HG03103 (cell line): ENCODE measurements around the gene DHRSX.
"Not testable (repeated sequence)": the region's sequence is repeated elsewhere in the genome, so short reads cannot be mapped to it uniquely, and the experiment has no call there.

Experiments
- ATAC-seq: cut with Tn5 transposase; IDR thresholded peaks from one replicate; pipeline ENCODE4 v1.9.1; 2021; ENCODE audit warnings: low read depth; ENCODE audit not compliant: unreplicated experiment

DHRSX gene

GRCh38 chrX:2231570-2232192 is 269.1 kb downstream of the DHRSX start:
- no peak for ATAC-seq

- no peak for ATAC-seq
Observed at GRCh38 chrX:2230457-2230856, 270.3 kb downstream of the DHRSX start.

DNA sequence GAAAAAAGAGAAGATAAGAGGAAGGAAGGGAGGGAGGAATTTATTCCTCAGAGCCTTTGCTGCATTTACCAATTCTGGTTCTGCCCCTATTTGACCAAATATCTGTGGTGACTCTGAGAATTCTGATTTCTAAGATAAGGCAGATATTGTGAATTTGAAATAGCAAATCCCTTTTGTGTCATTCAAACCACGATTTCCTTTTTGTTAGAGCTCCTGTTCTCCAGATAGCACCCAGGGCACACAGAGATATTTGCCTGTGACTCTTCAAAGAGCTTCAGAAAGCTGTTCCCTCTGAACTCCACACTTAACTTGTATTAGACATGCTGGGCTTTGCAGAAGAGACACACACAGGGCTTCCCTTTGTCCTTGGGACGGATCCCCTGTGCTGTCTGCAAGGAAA is 272.2 kb downstream of the DHRSX start:
- ATAC-seq, result no peak

DNA sequence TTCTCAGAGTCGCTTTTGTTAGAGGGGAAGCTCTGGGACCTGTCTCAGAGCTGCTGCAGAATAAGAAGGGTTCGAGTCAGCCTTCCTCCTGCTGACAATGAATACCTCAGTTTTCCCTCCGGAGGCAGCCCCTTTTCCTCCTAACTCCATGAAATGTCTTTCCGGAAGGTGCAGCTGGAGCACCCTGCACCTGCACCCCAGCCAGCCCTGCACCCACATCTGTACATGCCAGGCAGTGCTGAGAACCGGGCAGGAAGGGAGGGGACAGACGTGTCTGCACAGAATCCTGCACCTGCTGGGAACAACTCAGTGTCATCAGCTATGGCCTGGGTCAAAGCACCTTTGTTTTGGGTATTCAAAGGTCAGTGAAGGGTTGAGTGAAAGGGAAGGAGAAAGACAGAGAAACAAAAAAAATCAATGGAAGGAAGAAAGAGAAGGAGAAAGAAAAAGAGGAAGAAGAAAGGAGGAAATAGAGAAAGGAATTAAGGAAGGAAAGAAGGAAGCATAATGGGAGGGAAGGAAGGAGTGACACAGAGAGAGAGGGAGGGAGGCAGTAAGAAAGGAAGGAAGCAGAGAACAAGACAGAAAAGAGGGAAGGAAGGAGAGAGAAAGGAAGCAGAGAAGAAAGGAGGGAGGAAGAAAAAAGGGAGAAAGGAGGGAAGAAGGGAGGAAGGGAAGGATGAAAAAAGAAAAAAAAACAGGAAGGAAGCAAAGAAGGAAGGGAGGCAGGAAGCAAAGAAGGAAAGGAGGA is 273.7 kb downstream of the DHRSX start:
- ATAC-seq, result no peak

- ATAC-seq, result no peak
Observed at GRCh38 chrX:2226182-2226581, 274.6 kb downstream of the DHRSX start.

- no peak for ATAC-seq
Observed at GRCh38 chrX:2224597-2225235, 276.1 kb downstream of the DHRSX start.

DNA sequence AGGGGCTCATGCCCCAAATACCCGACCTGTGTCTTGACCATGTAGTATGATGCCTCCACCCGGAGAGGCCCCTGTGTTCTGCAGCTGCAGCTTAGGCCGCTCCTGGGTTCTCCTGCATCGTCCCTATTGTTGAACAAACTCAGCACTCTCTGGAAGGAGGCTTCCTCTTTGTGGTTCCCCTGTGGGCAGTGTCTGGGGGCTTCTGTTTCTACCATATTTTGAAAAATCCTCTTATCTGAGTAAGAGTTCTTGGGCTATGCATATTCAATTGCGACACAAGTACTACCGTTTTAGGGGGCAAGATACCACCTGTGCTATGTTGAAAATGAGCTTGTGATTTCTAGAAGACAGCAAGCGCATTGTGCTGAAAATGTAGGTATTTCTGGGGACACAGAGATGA is 276.6 kb downstream of the DHRSX start:
- ATAC-seq, result no peak

DNA sequence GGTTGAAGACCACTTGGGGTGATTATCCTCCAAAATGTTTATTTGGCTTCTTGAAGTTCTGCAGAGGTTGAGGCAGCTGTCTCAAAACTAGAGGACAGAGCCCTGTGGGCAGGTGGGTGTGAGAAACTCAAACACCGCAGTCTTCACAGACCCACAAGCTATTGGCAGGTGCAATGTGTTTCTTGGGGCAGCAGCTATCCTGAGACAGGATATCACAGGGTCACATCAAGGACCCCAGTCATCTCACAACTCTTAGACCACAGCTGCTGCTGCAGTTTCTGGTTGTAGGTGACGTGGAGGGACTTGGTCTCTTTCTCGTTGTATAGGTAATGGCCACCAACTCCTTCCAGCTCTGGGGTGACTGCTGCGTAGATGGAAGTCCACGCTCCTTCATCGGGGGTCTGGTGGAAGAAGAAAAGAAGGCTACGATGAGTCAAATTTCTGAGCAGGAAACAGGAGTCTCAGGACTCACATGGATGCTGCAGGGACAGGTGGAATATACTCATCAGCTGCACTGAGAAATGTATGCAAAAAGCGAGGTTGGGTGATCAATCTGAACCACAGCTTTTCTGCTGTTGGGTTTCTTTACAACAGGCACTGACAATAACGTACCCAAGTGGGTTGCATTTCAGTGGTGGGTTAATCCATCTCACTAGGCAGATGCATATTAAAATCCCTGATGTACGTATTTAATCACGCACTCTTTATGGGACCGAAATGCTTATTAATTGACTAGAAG is 279.8 kb downstream of the DHRSX start:
- no peak for ATAC-seq

DNA sequence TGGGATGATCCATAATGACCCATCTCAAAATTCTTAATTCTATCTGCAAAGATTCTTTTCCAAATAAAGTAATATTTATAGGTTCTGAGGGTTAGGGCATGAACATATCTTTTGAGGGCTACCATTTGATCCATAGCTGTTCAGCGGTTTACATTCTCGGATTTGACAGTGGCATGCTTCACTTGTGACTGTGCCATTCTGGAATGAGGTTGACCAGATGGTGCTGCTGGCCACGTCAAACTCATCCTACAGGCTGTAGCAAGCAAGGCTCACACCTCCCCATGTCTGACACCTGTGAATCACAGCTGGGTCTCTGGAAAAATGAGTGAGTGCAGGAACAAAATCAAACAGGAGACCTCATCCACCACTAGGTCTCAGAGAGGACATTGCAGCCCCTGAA is 280.5 kb downstream of the DHRSX start:
- no peak for ATAC-seq

DNA sequence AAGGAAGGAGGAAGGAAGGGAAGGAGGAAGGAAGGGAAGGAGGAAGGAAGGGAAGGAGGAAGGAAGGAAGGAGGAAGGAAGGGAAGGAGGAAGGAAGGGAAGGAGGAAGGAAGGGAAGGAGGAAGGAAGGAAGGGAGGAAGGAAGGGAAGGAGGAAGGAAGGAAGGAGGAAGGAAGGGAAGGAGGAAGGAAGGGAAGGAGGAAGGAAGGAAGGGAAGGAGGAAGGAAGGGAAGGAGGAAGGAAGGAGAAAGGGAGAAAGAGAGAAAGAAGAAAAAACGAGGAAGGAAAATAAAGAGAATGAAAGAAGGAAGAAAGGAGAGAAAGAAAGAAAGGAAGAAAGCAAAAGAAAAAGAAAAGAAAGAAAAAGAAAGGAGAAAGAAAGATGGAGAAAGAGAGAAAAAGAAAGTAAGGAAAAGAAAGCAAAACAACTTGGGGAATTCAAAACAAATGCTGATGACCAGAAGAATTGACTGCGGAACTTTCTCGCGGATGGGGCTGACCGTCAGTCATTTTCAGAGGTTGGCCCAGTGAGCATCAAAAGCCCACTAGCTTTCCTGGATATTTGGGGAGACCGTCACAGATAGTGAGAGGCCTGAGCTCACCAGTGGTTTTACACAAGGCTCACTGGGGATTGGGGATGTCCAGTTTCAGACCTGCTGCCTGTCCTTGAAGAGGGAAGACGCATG is 286.5 kb downstream of the DHRSX start:
- not testable (repeated sequence) for ATAC-seq

- not testable (repeated sequence) for ATAC-seq
Observed at GRCh38 chrX:2211667-2212066, 289.1 kb downstream of the DHRSX start.

DNA sequence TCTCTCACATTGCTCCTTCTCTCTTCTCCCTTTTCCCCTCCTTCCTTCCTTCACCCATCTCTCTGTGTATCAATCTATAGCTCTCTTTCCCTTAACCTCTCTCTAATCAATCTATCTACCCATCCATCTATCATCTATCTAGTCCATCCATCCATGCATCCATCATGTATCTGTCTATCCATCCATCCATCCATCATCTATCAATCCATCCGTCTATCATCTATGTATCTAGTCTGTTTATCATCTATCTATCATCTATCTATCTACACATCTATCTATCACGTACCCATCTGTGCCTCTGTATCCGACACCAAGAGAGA is 307.5 kb downstream of the DHRSX start:
- ATAC-seq, result no peak

DNA sequence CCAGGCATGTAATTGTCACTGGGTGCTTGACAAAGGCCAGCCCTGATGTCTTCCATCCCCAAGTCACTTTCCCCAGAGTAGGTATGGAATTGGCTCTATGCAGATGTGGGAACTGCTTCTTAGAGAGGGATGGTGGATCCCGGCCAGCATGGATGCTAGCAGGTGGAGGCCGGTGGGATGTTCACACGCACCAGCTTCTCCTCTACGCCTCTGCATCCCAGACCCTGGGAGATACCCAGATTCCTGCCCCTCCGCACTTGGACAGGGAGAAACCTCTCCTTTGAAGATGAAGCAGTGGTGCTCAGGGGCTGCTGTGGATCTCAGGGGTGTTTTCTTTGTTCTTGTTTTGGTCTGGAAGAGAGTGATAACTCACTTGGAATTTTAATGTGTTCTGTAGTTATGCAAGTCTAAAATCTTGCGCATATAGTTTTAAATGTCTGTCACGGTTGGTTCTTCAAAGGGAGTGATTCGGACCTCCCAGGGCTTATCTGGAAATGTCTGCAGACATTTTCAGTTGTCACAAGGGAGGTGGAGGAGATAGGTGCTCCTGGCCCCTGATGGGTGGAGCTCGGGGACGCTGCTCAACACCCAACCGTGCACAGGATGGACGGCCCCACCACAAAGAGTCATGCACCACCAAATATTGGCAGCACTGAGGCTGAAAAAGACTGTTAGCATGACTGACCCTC is 308.0 kb downstream of the DHRSX start:
- no peak for ATAC-seq

DNA sequence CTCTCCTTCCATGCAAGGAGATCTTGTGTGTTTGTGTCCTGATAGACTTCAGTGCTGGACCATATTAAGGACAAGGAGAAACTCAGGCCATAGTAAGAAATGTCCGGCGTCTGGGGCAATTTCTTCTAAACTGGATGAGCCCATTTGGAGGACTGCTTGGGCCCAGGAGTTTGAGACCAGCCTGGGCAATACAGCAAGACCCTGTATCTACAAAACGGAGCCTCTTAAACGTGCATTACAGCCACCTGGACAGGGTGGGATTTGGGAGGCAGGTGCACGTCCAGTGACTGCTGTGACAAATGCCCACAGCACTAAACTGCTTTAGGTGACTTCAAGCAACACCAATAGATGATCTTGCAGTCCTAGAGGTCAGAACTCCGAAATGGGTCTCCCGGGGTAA is 311.9 kb downstream of the DHRSX start:
- no peak for ATAC-seq

DNA sequence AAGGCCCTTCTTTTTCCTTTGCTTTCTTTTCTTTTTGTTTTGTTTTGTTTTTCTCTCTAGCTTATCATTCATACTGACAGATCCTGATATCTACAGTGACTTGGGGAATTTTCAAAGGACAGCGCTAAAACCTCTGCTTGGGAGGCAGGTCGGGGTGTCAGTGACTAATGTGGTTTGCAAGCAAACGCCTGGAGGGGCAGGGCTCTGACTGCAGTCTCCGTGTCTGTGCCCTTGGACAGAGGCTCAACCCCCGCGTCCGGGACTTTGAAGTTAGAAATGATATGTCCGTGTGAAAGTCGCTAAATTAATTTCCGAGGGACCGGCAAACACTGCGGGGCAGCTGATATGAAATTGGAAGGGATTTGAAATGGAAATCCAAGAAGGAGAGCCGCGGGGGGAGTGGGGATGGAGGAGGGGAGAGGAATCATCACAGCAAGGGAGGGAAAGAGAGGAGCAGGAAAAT is 312.4 kb downstream of the DHRSX start:
- no peak for ATAC-seq

- ATAC-seq, result no peak
Observed at GRCh38 chrX:2187352-2188115, 313.2 kb downstream of the DHRSX start.

DNA sequence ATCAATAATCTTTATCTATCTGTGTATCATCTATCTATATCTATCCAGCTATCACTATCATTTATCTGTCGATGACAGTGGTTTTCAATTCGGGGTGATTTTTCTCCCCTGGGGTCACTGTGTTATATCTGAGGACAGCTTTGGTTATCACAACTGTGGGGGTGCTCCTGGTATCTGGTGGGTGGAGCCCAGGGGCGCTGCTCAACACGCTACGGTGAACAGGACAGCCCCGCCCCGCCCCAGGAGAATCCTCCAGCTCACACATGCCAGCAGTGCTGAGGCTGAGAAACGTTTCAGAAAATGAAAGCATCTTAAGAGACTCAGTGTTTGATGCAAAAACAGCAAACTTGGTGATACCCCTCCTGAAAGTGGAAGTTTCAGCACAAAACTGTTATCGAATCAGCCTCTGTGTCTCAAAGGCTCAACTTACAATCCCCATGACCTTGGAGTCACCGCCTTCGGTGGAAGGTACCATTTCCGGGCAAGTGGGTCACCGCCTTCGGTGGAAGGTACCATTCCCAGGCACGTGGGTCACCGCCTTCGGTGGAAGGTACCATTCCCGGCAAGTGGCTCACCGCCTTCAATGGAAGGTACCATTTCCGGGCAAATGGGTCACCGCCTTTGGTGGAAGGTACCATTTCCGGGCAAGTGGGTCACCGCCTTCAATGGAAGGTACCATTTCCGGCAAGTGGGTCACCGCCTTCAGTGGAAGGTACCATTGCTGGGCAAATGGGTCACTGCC is 315.3 kb downstream of the DHRSX start:
- no peak for ATAC-seq

DNA sequence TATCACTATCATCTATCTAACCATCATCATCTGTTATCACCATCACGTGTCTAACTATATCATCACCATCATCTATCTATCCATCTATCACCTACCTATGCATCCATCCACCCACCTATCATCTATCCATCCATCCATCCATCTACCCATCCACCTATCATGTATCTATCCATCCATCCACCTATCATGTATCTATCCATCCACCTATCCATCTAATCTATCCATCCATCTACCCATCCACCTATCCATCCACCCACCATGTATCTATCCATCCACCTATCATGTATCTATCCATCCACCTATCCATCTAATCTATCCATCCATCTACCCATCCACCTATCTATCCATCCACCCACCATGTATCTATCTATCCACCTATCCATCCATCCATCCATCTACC is 316.7 kb downstream of the DHRSX start:
- ATAC-seq, result no peak
